ENCODE data around the gene ARFRP1.
"Not testable (repeated sequence)": the region's sequence is repeated elsewhere in the genome, so short reads cannot be mapped to it uniquely, and the experiment has no call there.

ARFRP1 gene

GRCh38 chr20:63678071-63678470 is 29.7 kb downstream of the ARFRP1 start:
- CTCF ChIA-PET: no interaction called here
- no peak for DNase-seq (ENCODE audit: extremely low spot score)
- TF ChIP-seq CTCF (IDR thresholded peaks at IDR 0.05; ENCODE audit: control extremely low read depth, extremely low read depth, low read depth, missing control alignments): no peak
- POLR2A ChIA-PET: no interaction called here

- ChIA-PET CTCF (interaction anchor here (1.0 kb wide), 1 partner anchor 11 kb away, joined by 3 read pairs; no protein-coding TSS in a partner anchor), POLR2A (no interaction called here)
- no peak for DNase-seq (ENCODE audit: extremely low spot score)
- TF ChIP-seq CTCF (IDR thresholded peaks at IDR 0.05; ENCODE audit: control extremely low read depth, extremely low read depth, low read depth, missing control alignments): no peak
These were observed 32.0 kb downstream of the ARFRP1 start for GRCh38 chr20:63675681-63676368.

- no peak for DNase-seq (ENCODE audit: extremely low spot score)
- TF ChIP-seq CTCF (IDR thresholded peaks at IDR 0.05; ENCODE audit: control extremely low read depth, extremely low read depth, low read depth, missing control alignments): no peak
- CTCF ChIA-PET: no interaction called here
- POLR2A ChIA-PET: no interaction called here
These were observed 33.8 kb downstream of the ARFRP1 start for GRCh38 chr20:63673951-63674350.

- POLR2A ChIA-PET: no interaction called here
- DNase-seq (ENCODE audit: extremely low spot score): no peak
- CTCF ChIA-PET: no interaction called here
- TF ChIP-seq CTCF (IDR thresholded peaks at IDR 0.05; ENCODE audit: control extremely low read depth, extremely low read depth, low read depth, missing control alignments): no peak
These were observed 35.1 kb downstream of the ARFRP1 start for GRCh38 chr20:63672666-63673065.

GRCh38 chr20:63671695-63672094 is 36.1 kb downstream of the ARFRP1 start:
- POLR2A ChIA-PET; DNase-seq (ENCODE audit: extremely low spot score): not testable (repeated sequence)
- CTCF ChIA-PET: interaction anchor here (1.2 kb wide), 1 partner anchor 30 kb away, joined by 3 read pairs; no protein-coding TSS in a partner anchor

DNA sequence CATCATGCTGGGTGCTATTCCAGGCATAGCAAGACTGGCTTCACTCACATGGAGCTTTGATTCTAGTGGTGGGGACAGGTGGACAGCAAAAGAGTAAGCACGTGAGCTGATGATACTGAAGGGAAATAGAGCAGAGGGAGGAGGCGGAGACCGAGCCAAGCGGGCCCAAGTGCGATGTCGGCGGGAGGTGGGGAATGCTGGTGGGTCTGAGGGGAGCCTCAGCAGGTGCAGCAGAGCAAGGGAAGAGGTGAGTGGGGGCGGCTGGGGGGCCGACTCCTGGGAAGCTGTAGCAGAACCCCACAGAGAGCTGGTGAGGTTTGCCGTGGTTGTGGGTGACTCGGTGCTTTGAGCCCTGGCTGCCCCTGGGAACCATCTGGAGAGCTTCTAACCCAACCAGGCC is 39.4 kb downstream of the ARFRP1 start:
- no peak for DNase-seq (ENCODE audit: extremely low spot score)
- ChIA-PET POLR2A (interaction anchor here (0.5 kb wide), 1 partner anchor 1168 kb away, joined by 3 read pairs; no protein-coding TSS in a partner anchor), CTCF (interaction anchor here (1.0 to 1.6 kb wide), 3 partner anchors 10 to 26 kb away, joined by 3 read pairs; partner anchors contain the start of gene RTEL1)
- no peak for TF ChIP-seq CTCF (IDR thresholded peaks at IDR 0.05; ENCODE audit: control extremely low read depth, extremely low read depth, low read depth, missing control alignments)

GRCh38 chr20:63667858-63668257 is 39.9 kb downstream of the ARFRP1 start:
- no peak for DNase-seq (ENCODE audit: extremely low spot score)
- TF ChIP-seq CTCF (IDR thresholded peaks at IDR 0.05; ENCODE audit: control extremely low read depth, extremely low read depth, low read depth, missing control alignments): no peak
- ChIA-PET POLR2A (interaction anchor here (0.5 kb wide), 1 partner anchor 1168 kb away, joined by 3 read pairs; no protein-coding TSS in a partner anchor), CTCF (interaction anchor here (1.0 to 1.6 kb wide), 3 partner anchors 10 to 26 kb away, joined by 3 read pairs; partner anchors contain the start of gene RTEL1)

Measured in GM10248 (cell line).